Measurements from ENCODE around the gene PAX8. TPM values are rescaled to one million over a fixed set of nuclear protein-coding genes. Genes with fewer than 3 reads are reported as not detected.

The PAX8 gene
- total RNA-seq, 2 experiments from 2014 or later: 1.6 to 2.6 TPM

- Histone ChIP-seq H3K4me1 (ENCODE audit: insufficient read depth, low read length, poor library complexity, severe bottlenecking) (peaks cover 7% of the 10 kb centered on the region), H3K4me3 (ENCODE audit: low read depth, low read length, poor library complexity, severe bottlenecking) (no peak overlapping the region), H3K36me3 (ENCODE audit: insufficient read depth, low read length) (peaks cover 13% of the 10 kb centered on the region), H3K4me2 (ENCODE audit: low read length) (no peak overlapping the region), H2AFZ (ENCODE audit: low read length) (no peak overlapping the region), H3K27ac (ENCODE audit: low read depth, low read length, poor library complexity, severe bottlenecking) (no peak overlapping the region), H4K20me1 (ENCODE audit: insufficient read depth, low read length) (no peaks in the 10 kb centered on the region), H3K9me3 (ENCODE audit: low read length) (no peaks in the 10 kb centered on the region), H3K79me2 (ENCODE audit: insufficient read depth, low read depth, low read length) (peaks cover 10% of the 10 kb centered on the region; the same call in 1 of the 2 replicates), H3K9me2 (ENCODE audit: insufficient read depth, low read length) (no peaks in the 10 kb centered on the region)
- ChIA-PET CTCF (ENCODE audit: unreplicated experiment) (no interaction called here), POLR2A (no interaction called here)
- no peak for DNase-seq (ENCODE audit: low spot score)
- TF ChIP-seq CTCF (conservative IDR thresholded peaks at IDR 0.05; ENCODE audit: low read length) (no peak), EZH2phosphoT487 (IDR thresholded peaks at IDR 0.05; ENCODE audit: borderline replicate concordance, low read depth, low read length) (no peak)
- intact Hi-C loops (cut with micrococcal nuclease; ENCODE audit: unreplicated experiment): no loop called here
- BruUV-seq (replicated peaks): no TSS peak
Measured at GRCh38 chr2:113232740-113233139, 46.0 kb downstream of the PAX8 start.

GRCh38 chr2:113232123-113232522 is 46.6 kb downstream of the PAX8 start:
- CTCF ChIA-PET (ENCODE audit: unreplicated experiment): no interaction called here
- no peaks in the 10 kb centered on the region for H3K9me3 ChIP-seq (ENCODE audit: low read length)
- H3K9me2 ChIP-seq (ENCODE audit: insufficient read depth, low read length): no peaks in the 10 kb centered on the region
- POLR2A ChIA-PET: no interaction called here
- H3K4me1 ChIP-seq (ENCODE audit: insufficient read depth, low read length, poor library complexity, severe bottlenecking): peaks cover 7% of the 10 kb centered on the region
- H3K36me3 ChIP-seq (ENCODE audit: insufficient read depth, low read length): peaks cover 7% of the 10 kb centered on the region; the same call in 1 of the 2 replicates
- H3K79me2 ChIP-seq (ENCODE audit: insufficient read depth, low read depth, low read length): peaks cover 8% of the 10 kb centered on the region; the same call in 1 of the 2 replicates
- no peak overlapping the region for H3K27ac ChIP-seq (ENCODE audit: low read depth, low read length, poor library complexity, severe bottlenecking)
- BruUV-seq (replicated peaks): no TSS peak
- H3K4me3 ChIP-seq (ENCODE audit: low read depth, low read length, poor library complexity, severe bottlenecking): no peak overlapping the region
- DNase-seq (ENCODE audit: low spot score): no peak
- H3K4me2 ChIP-seq (ENCODE audit: low read length): no peak overlapping the region
- TF ChIP-seq CTCF (conservative IDR thresholded peaks at IDR 0.05; ENCODE audit: low read length) (no peak), EZH2phosphoT487 (IDR thresholded peaks at IDR 0.05; ENCODE audit: borderline replicate concordance, low read depth, low read length) (no peak)
- H2AFZ ChIP-seq (ENCODE audit: low read length): no peak overlapping the region
- intact Hi-C loops (cut with micrococcal nuclease; ENCODE audit: unreplicated experiment): no loop called here
- H4K20me1 ChIP-seq (ENCODE audit: insufficient read depth, low read length): no peaks in the 10 kb centered on the region

GRCh38 chr2:113231064-113231463 is 47.7 kb downstream of the PAX8 start:
- no peak overlapping the region for H3K4me3 ChIP-seq (ENCODE audit: low read depth, low read length, poor library complexity, severe bottlenecking)
- no peak for DNase-seq (ENCODE audit: low spot score)
- H3K4me1 ChIP-seq (ENCODE audit: insufficient read depth, low read length, poor library complexity, severe bottlenecking): no peaks in the 10 kb centered on the region
- H3K9me2 ChIP-seq (ENCODE audit: insufficient read depth, low read length): no peaks in the 10 kb centered on the region
- no peaks in the 10 kb centered on the region for H3K36me3 ChIP-seq (ENCODE audit: insufficient read depth, low read length)
- H2AFZ ChIP-seq (ENCODE audit: low read length): no peak overlapping the region
- no peak overlapping the region for H3K27ac ChIP-seq (ENCODE audit: low read depth, low read length, poor library complexity, severe bottlenecking)
- H4K20me1 ChIP-seq (ENCODE audit: insufficient read depth, low read length): no peaks in the 10 kb centered on the region
- CTCF ChIA-PET (ENCODE audit: unreplicated experiment): no interaction called here
- no peaks in the 10 kb centered on the region for H3K79me2 ChIP-seq (ENCODE audit: insufficient read depth, low read depth, low read length)
- intact Hi-C loops (cut with micrococcal nuclease; ENCODE audit: unreplicated experiment): no loop called here
- H3K4me2 ChIP-seq (ENCODE audit: low read length): no peak overlapping the region
- POLR2A ChIA-PET: no interaction called here
- H3K9me3 ChIP-seq (ENCODE audit: low read length): no peaks in the 10 kb centered on the region
- TF ChIP-seq EZH2phosphoT487 (IDR thresholded peaks at IDR 0.05; ENCODE audit: borderline replicate concordance, low read depth, low read length): no peak
- TF ChIP-seq CTCF (conservative IDR thresholded peaks at IDR 0.05; ENCODE audit: low read length): no peak
- BruUV-seq (replicated peaks): no TSS peak
